GM12872 (cell line): ENCODE measurements around the gene TDRD6.

Experiments used
- TF ChIP-seq, protein P1 (sequence below): IDR thresholded peaks from 3 replicates; pipeline ENCODE4 v1.5.1; 2011; ENCODE audit warnings: low read depth, mild to moderate bottlenecking, low read length, moderate library complexity; ENCODE audit not compliant: insufficient read depth

Gene TDRD6

DNA sequence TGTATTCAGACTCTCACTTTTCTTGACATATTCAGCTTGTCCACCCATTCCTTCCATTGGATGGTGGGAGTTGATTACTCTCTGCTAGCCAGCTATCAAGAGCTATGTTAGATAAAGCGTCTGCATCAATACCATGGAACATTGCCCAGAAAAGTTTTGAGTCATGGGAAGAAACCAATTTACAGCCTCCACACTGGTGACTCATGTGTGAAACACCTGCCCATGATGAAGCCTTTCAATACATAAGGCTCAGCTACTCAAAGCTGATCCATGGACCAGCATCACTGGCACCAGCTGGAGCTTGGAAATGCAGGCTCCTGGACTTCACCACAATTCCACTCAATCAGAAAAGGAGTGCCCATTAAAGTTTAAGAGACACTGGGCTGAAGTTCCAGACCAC lies 31.4 kb downstream of the TDRD6 start:
- TF ChIP-seq, protein P1, sequence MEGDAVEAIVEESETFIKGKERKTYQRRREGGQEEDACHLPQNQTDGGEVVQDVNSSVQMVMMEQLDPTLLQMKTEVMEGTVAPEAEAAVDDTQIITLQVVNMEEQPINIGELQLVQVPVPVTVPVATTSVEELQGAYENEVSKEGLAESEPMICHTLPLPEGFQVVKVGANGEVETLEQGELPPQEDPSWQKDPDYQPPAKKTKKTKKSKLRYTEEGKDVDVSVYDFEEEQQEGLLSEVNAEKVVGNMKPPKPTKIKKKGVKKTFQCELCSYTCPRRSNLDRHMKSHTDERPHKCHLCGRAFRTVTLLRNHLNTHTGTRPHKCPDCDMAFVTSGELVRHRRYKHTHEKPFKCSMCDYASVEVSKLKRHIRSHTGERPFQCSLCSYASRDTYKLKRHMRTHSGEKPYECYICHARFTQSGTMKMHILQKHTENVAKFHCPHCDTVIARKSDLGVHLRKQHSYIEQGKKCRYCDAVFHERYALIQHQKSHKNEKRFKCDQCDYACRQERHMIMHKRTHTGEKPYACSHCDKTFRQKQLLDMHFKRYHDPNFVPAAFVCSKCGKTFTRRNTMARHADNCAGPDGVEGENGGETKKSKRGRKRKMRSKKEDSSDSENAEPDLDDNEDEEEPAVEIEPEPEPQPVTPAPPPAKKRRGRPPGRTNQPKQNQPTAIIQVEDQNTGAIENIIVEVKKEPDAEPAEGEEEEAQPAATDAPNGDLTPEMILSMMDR = no peak

DNA sequence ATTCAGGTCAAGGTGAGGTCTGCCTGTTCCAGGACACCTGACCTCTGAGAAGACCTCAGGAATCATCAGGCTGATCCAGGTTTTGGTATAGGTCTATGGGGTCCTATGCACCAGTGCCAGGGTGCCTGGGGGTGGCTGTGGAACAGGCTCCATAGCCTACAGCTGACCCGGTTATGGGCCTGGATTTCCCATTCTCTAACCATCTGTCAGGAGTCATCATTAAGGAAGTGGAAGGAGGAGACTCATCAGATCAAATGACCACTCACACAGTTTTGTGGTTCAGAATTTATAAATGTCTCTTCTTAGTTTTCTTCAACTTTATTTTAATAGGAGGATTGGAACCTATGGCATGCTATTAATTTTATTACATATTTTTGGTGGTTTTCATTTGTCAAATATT lies 32.7 kb downstream of the TDRD6 start:
- TF ChIP-seq, protein P1 = no peak

DNA sequence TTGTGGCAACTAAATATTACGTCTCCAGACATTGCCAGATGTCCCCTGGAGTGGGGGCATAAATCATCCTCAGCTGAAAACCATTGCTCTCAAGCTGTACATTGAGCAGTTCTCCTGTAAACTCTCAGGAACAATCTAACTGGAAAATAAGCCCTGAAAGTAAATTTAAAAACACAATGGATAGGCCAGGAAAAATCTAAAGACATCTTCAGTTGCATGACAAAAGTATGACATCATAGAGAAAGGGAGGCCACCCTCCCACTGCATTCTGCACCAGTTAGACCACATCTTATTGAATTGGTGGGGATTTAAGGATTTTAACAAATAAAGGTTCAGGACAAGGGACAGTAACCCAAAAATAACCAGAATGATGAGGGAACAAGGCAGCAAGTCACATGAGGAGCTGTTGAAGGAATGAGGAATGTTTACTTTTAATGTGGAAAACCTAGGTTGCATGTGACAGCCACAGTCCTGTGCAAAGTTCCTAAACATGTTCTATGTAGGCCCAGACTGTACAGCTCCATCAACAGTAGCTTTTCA lies 42.2 kb downstream of the TDRD6 start:
- TF ChIP-seq, protein P1 = no peak

DNA sequence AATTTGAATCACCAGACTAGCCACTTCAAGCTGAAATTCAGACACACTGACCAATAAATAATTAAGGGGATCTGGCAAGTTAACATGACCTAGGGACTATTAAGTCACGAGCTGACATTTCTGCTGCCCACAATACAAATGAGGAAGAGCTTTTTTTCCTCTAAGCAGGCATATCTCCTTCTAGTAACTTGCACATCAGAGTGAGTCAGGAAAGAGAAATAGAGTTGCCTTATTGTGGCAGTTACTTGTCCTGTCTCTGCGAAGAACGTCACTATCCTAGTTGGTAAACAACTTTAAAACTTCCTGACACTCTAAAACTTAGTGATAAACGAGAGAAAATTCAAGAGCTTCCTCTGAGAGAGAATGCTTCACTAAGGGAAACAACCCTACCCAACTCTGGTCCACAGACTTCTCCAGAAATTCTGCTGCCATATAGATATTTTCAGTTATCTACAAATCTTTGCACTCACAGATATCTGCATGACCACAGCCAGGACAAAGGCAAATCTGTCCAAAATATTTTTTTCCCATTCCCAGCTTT lies 43.3 kb downstream of the TDRD6 start:
- TF ChIP-seq, protein P1 = no peak

DNA sequence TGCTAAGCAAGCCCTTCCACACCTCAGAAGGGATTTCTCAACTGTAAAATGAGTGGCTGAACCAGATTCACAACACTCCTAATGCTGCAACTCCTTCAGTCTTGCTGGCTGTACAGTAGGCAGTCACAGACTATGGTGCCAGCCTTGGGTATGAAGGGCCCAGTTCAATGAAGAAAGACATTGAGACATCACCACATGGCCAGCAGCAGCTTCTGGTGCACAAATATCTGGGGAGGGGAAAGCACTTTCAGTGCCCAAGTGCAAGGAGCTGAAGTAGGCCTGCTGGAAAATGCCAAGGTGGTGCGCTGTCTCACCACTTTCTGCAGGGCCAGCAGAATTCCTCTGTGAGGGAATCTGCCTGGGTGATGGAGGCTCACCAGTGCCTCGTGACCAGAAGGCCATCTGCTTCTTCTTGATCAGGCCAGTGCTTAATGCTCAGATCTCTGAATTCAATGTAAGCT lies 45.7 kb downstream of the TDRD6 start:
- TF ChIP-seq, protein P1 = no peak

DNA sequence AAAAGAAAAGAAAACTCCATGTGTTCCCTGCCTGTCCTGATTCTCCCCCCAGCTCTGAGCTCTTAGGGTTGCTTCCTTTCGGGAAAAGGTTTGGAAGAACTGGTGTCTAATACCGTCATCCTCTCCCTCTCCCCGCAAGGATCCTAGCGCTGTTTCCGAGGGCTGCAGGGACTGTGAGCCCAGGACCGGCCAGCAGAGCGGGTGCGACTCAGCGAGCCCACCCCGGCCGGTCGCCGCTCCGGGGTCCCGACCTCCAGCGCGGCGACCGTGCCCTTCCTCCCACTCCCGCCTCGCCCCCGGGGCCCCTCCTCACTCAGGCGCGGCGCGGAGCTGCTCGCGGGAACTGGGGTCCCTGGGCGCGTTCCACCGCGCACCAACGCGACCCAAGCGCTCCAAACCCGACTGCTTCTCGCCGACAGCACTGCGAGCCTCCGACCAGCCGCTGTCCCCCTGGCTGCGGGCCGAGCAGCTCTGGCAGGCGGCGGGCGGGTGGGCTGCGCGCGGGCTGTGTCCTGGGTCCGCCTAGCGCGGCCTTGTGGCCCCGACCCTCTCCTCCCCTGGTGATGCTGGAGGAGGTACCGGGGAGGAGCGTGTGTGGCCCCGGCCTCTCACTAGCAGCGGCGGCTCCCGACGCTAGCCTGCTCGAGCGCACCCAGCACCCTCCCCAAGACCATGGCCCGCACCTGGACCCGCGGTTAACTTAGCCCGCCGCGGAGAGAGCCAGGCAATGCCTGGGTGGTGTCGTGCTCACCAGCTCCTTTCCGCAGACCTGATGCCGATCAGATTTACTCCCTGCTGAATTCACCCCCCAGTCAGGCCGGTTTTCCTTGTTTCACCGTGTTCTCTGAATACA lies 47.4 kb downstream of the TDRD6 start, which contains the start of gene PLA2G7:
Gene PLA2G7 (minus strand): TSS at position 509 of the 853 bp plus-strand sequence. CDS start 12,484 bp downstream, outside the sequence.
- TF ChIP-seq, protein P1 = no peak

DNA sequence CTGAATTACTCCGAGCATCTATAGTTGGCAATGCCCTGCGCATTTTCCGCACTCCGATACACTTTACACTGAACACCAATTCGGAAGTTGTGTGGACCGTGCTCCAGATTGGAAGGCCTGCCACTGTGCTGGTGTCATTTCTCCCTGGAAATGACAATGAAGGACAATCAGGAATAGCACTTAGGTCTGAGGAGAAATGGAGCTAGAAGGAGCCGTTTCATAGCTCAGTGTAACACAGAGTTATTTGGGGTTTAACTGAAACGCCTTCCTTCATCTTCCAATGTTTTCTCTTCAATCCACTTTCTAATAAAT lies 48.0 kb downstream of the TDRD6 start:
- TF ChIP-seq, protein P1 = no peak
